Measurements from ENCODE around the gene DNAJB5.

Gene DNAJB5

DNA sequence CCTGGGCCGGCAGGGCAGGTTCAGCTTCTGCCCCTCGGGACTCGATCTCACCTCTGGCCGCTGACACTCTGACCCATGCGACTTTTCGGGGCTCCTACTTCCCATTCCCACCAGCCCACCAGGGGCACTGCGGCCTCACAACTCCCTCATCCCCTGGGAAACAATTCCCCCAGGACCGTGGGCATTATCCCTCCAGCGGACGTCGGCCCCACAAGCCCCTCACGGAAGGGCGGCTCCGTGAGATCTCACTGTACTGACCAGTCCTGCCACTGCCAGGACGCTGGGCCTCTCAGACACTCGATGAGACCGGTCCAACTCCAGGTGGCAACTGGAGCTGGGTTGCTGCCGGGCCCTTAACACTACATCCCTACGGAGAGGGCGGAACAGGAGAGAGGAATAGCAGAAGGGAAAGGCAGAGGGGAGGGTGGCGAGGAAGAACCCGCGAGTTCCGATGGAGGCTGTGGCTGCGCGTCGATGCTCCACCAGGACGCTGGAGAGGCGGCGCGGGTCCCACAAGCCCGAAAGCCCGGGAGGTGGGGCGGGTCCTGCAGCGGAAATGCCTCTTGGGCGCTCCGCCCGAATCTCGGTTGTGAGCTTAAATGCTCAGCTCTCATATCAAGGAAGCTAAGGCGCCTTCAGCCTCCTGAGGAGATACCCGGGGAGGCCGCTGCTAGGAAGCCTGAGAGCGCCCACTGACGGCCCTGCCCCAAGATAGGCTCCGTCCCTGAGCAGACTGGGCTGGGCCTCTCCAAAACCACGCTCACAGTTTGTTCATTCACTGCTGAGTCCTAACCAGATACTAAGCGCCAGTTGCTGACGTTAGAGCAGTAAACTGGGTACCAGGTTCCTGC lies 46.5 kb downstream of the DNAJB5 start:
- Histone ChIP-seq H3K27ac (peak overlapping the region in 5 of 21 experiments; percentile 13 to 49 (median 23)), H3K4me3 (peak overlapping the region in 4 of 7 experiments; percentile 4 to 16 (median 10))

DNA sequence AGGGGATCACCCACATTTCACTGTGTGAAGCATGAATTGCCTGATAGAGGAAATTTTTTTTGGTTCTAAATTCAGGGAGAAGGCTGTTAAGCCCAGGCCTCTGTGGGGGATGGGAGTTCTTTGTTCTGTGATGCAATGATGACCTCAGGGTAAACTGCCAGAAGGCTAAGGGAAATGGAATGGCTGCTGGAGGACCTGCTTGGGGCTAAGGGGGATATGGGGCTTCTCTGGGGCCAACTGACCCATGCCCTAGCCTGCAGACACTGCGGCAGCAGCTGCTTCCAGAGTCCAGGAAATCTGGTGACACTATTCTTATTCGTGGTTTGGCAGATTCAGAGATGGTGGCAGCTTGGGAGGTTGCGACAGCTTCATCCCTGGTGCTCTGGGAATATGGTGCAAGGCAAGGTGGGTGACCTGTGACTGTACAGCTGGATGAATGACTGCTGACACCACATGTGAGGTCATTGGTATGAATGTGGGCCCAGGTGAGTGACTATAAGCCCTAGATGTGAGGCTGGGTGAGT lies 52.6 kb downstream of the DNAJB5 start:
- no peak overlapping the region for H3K27ac ChIP-seq
- no peak overlapping the region for H3K4me3 ChIP-seq

- Histone ChIP-seq H3K27ac (no peak overlapping the region), H3K4me3 (no peak overlapping the region)
Measured at GRCh38 chr9:35042891-35043545, 53.5 kb downstream of the DNAJB5 start.

- no peak overlapping the region for H3K27ac ChIP-seq
- H3K4me3 ChIP-seq, result no peak overlapping the region
Measured at GRCh38 chr9:35044071-35044470, 54.5 kb downstream of the DNAJB5 start.

All from skin epidermis (tissue), 12 donors.